ENCODE data around the gene PTPRT.

DNA sequence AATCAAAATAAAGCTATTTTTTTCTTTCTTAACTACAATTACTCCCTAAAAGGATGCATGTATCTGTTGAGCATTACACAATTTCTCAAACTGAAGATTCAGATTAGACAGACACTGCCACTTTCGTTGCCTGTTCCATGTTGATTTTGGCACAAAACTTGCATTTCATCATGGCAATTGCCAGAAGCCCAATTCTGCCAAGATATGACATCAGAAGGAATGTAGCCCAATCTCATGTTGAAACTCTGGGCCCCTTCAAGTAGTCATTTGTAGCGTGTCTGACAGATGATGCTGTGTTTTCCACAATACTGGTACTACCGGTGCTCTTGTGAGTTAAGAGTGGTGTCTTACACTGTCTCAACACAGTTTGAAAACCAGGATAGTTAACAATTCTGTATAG, 705.4 kb downstream of the PTPRT start:
- TF ChIP-seq POLR2AphosphoS5 (IDR thresholded peaks at IDR 0.05; ENCODE audit: low read length) (no peak), RELA (IDR thresholded peaks at IDR 0.05; ENCODE audit: borderline replicate concordance, partially characterized antibody) (no peak), RAD21 (IDR thresholded peaks at IDR 0.05; ENCODE audit: insufficient read depth, low read depth, low read length) (no peak), GABPA (IDR thresholded peaks at IDR 0.05; ENCODE audit: low read depth) (no peak)
